IPS DF 6.9 (cell line): ENCODE data around the gene LGALS9.

Experiments used
- DNase-seq: peaks from one replicate; pipeline ENCODE4 v3.0.0-alpha.2; 2013; ENCODE audit warnings: low read depth, low spot score
- H3K27ac ChIP-seq: one replicate; pipeline ENCODE4 v1.5.1; 2013; ENCODE audit warnings: low read length, control low read depth
- H3K27me3 ChIP-seq: 2 replicates; pipeline ENCODE4 v1.6.1; 2013; ENCODE audit warnings: mild to moderate bottlenecking, low read length; ENCODE audit not compliant: control insufficient read depth, insufficient read depth
- H3K36me3 ChIP-seq: 2 replicates; pipeline ENCODE4 v1.6.1; 2013; ENCODE audit warnings: low read length; ENCODE audit not compliant: control insufficient read depth, insufficient read depth
- H3K4me1 ChIP-seq: 2 replicates; pipeline ENCODE4 v1.6.1; 2013; ENCODE audit warnings: low read length; ENCODE audit not compliant: control insufficient read depth, insufficient read depth
- H3K4me3 ChIP-seq: 2 replicates; pipeline ENCODE4 v1.5.1; 2013; ENCODE audit warnings: mild to moderate bottlenecking, low read length
- H3K9me3 ChIP-seq: 2 replicates; pipeline ENCODE4 v1.6.1; 2013; ENCODE audit warnings: low read length, inconsistent platforms; ENCODE audit not compliant: control insufficient read depth, insufficient read depth
- WGBS: extraction: QIAGEN DNeasy Blood & Tissue Kit; methylation state at CpG from one replicate; pipeline ENCODE4 v1.1.7; 2013; ENCODE audit warnings: mixed read lengths, missing lambda C conversion rate; ENCODE audit not compliant: insufficient read length, insufficient coverage; 5-methylcytosine and 5-hydroxymethylcytosine counted together

The LGALS9 gene

DNA sequence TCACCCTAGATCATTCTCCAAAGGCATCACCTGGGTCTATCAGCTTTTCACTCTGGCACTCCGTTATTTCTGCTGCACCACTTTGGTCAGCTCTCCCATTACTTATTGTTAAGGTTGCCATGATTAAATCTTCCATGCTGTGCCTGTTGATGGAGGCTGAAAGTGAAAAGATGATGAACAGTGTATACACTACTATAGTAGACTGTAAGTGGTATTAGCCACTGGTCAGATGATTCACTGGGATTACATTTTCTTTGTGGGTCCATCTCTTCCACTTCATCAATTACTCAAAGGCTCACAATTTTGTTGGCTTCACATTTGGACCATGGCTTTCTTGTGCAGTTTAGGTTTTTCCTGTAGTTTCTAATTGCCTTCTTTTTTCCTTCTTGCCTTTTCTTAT is 15.9 kb upstream of the LGALS9 start:
- Histone ChIP-seq H3K4me1 (no peaks in the 10 kb centered on the region), H3K36me3 (peaks cover 6% of the 10 kb centered on the region), H3K27ac (no peak overlapping the region)

DNA sequence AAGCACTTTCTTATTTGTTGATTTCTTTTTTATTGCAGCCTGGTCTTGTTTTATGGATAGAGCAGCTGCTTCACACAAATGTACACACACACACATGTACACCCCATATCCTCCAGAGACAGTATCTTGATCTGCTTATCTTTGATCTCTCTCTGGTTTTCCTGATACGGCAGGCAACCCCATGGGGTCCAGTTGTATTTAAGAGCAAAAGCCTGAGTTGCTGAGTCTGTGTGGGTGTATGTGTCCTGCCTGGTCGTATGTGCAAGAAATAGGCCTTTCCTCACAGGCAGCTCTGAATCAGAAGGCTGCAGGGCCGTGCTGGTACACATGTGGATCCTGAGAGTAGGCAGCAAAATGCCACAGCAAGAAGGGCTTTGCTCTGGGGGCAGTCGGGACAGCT is 14.6 kb upstream of the LGALS9 start:
- no peak overlapping the region for H3K4me3 ChIP-seq
- WGBS: no CpG with 5 or more reads among the region's 4 CpGs
- no peak for DNase-seq
- peaks cover 8% of the 10 kb centered on the region for H3K36me3 ChIP-seq
- H3K27me3 ChIP-seq: no peaks in the 10 kb centered on the region
- no peak overlapping the region for H3K27ac ChIP-seq
- no peaks in the 10 kb centered on the region for H3K9me3 ChIP-seq
- H3K4me1 ChIP-seq: no peaks in the 10 kb centered on the region

More for the DNA sequence above, 15.9 kb upstream of the LGALS9 start:
- no peak for DNase-seq
- H3K4me3 ChIP-seq: no peak overlapping the region
- H3K9me3 ChIP-seq: no peaks in the 10 kb centered on the region
- no CpG with 5 or more reads among the region's 1 CpG for WGBS
- no peaks in the 10 kb centered on the region for H3K27me3 ChIP-seq

DNA sequence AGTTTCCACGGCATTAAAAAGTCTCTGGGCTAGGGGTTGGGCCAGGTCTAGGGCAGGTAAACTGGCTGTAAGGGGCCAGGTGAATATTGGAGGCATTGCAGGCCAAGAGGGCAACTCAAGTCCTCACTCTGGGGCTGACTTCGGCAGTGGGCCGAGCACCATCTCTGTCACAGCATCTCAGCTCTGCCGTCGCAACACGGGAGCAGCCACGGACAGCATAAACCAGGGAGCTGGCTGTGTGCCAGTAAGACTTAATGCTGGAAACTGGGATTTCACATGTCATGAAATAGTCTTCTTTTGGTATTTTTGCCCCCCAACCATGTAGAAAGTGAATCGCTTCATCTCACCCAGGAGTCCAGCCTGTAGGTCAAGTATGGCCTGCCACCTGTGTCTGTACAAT is 12.6 kb upstream of the LGALS9 start:
- H3K4me3 ChIP-seq: no peak overlapping the region
- H3K36me3 ChIP-seq: peaks cover 8% of the 10 kb centered on the region
- H3K9me3 ChIP-seq: no peaks in the 10 kb centered on the region
- no peak overlapping the region for H3K27ac ChIP-seq
- DNase-seq: no peak
- no peaks in the 10 kb centered on the region for H3K4me1 ChIP-seq
- no peaks in the 10 kb centered on the region for H3K27me3 ChIP-seq
- no CpG with 5 or more reads among the region's 8 CpGs for WGBS

DNA sequence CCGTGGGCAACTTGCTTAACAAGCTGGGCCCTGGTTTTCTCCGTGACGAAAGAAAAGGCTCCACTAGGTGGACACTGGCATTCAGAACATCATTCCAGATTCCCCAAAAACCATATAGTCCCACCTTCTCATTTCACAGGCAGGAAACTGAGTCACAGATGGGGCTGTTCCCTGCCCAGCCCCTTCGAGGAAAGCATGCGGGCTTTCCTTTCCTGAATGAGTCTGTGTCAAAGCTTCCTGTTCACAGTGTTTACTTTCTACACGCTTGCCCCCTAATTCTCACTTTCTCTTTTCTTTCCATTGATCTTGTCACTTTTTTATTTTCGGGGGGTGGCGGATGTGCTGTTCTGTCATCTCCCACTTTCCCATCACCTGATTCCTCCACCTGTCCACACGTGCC is 10.3 kb upstream of the LGALS9 start:
- H3K27ac ChIP-seq: no peak overlapping the region
- peaks cover 8% of the 10 kb centered on the region for H3K36me3 ChIP-seq
- H3K4me1 ChIP-seq: no peaks in the 10 kb centered on the region
- no CpG with 5 or more reads among the region's 9 CpGs for WGBS
- H3K4me3 ChIP-seq: no peak overlapping the region
- no peaks in the 10 kb centered on the region for H3K27me3 ChIP-seq
- no peaks in the 10 kb centered on the region for H3K9me3 ChIP-seq
- DNase-seq: no peak

DNA sequence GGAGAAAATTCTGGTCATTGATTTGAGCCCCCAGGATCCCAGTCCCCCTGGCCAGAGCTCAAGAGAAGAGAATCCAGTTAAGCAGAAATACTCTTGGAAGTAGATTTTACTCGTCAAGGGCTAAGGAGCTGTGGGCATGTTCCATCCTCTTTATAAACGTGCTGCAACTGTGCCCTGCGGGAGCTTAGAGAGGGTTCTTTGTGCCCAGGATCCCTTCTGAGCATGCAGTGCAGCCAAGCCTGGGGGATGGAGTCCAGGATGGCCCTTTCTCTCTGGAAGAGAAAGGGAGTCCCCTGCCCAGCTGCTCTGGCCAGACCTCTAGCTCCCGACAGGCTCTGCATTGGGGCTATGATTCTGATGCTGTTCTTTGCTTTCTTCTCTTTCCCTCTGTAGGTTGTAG is 9.5 kb upstream of the LGALS9 start:
- Histone ChIP-seq H3K4me3 (no peak overlapping the region), H3K27ac (no peak overlapping the region), H3K4me1 (no peaks in the 10 kb centered on the region), H3K9me3 (no peaks in the 10 kb centered on the region), H3K27me3 (no peaks in the 10 kb centered on the region), H3K36me3 (peaks cover 8% of the 10 kb centered on the region)
- no CpG with 5 or more reads among the region's 4 CpGs for WGBS
- DNase-seq: no peak

DNA sequence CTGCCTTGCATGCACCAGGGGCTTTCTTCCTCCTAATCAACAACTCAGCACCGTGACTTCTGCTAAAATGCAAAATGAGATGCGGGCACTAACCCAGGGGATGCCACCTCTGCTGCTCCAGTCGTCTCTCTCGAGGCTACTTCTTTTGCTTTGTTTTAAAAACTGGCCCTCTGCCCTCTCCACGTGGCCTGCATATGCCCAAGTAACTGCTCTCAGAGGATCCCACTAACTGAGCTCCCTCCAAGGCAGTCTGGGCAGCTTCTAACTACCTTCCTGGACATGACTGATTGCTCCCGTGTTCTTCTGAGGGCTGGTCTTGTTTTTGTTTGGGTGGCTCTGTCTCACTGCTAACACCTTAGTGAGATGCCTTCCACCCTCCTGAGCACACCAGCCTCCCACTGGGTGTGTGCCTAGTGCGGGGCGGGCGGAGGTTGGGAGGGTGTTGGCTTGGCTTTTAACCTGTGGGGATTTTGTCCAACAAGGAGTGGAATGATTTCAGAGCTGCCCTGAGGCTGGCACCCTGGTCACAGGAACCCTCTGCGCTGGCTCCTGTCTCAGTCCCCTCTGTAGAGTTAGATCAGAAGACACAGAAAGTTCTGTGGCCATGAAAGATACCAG is 8.9 kb upstream of the LGALS9 start:
- Histone ChIP-seq H3K27me3 (no peaks in the 10 kb centered on the region), H3K4me3 (no peak overlapping the region), H3K4me1 (no peaks in the 10 kb centered on the region), H3K36me3 (peaks cover 8% of the 10 kb centered on the region), H3K27ac (no peak overlapping the region), H3K9me3 (no peaks in the 10 kb centered on the region)
- WGBS: no CpG with 5 or more reads among the region's 10 CpGs
- no peak for DNase-seq

DNA sequence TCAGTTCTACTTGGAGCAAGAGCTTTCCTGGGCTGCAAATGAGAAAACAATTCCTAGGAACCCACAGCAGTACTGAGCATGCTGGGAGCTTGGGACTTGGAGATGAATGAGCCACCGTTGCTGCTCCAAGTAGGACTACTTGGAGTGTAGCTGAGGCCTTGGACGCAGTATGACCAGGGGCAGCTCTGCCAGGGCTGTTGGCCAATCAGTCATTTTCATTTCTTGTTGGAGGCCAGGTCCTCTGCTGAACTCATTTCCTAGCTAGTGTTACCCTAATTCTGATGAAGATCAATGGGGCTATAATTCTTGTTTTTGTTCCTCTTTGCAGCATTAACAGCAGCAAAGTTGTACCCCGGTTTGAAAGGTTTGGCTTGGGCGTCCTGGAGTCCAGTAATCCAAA is 8.0 kb upstream of the LGALS9 start:
- Histone ChIP-seq H3K9me3 (no peaks in the 10 kb centered on the region), H3K36me3 (peaks cover 5% of the 10 kb centered on the region), H3K4me3 (no peak overlapping the region), H3K27me3 (no peaks in the 10 kb centered on the region), H3K4me1 (no peaks in the 10 kb centered on the region), H3K27ac (no peak overlapping the region)
- no peak for DNase-seq
- WGBS: no CpG with 5 or more reads among the region's 4 CpGs

DNA sequence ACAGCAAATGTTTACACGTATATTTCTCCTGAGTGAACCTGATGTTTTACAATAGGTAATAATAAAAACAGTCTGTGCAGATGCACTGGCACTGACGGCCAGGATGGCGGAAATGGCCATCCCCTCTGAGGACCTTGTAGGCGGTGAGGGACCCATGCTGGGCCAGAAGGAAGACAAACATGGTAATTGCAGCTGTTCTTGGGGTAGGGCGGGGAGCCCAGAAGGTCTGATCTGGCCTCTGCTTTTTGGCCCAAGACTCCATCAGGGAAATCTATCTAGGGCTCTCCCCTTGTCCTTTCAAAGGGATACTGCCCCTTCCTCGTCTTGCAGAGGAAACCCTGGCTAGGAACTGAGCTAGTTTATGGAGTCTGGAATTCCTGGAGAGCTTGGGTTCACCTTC is 7.4 kb upstream of the LGALS9 start:
- no peaks in the 10 kb centered on the region for H3K9me3 ChIP-seq
- WGBS: no CpG with 5 or more reads among the region's 6 CpGs
- no peaks in the 10 kb centered on the region for H3K4me1 ChIP-seq
- no peak overlapping the region for H3K4me3 ChIP-seq
- peaks cover 2% of the 10 kb centered on the region for H3K36me3 ChIP-seq
- no peaks in the 10 kb centered on the region for H3K27me3 ChIP-seq
- H3K27ac ChIP-seq: no peak overlapping the region
- DNase-seq: no peak

DNA sequence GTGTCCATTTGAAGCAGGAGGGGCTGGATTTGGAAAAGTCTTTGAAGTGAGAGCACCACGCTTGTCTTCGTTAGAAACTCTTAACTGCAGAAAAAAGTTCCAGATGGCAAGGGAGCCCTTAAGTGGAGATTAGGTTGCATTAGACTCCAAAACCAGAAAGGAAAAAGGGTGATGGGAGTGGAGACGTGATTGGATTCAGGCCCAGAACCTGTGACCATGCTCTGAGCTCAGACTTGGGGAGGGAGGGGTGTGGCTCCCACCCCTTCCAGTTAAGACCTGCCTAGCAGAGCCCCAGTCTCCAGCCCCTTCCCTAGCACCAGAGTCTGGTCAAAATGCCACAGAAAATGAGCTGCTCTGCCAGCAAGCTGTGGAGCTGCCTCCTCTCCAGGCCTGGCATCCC is 6.4 kb upstream of the LGALS9 start:
- no peaks in the 10 kb centered on the region for H3K27me3 ChIP-seq
- no peaks in the 10 kb centered on the region for H3K4me1 ChIP-seq
- no CpG with 5 or more reads among the region's 3 CpGs for WGBS
- H3K27ac ChIP-seq: no peak overlapping the region
- no peak for DNase-seq
- no peaks in the 10 kb centered on the region for H3K9me3 ChIP-seq
- H3K4me3 ChIP-seq: no peak overlapping the region
- peaks cover 2% of the 10 kb centered on the region for H3K36me3 ChIP-seq

DNA sequence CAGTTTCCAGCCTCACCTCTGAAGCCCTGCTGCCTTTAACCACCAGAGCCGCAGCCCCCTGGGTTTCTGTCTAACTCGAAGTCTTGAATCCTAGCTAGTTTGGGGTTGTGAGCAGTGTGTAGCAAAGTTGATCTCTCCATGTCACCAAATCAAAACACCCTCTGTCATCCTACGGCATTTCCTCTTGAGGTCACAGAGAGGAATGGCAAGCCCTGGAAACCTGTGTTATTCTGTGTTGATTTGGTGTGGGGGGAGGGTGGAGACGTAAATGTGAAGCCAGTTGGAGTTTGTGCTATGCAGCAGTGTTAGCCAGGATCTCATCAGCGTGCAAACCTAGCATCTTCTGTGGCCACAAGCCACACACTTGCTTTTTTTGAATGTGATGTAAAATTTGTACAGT is 5.1 kb upstream of the LGALS9 start:
- Histone ChIP-seq H3K4me3 (no peak overlapping the region), H3K9me3 (no peaks in the 10 kb centered on the region), H3K4me1 (no peaks in the 10 kb centered on the region), H3K36me3 (no peaks in the 10 kb centered on the region), H3K27me3 (no peaks in the 10 kb centered on the region), H3K27ac (no peak overlapping the region)
- WGBS: no CpG with 5 or more reads among the region's 5 CpGs
- DNase-seq: no peak

DNA sequence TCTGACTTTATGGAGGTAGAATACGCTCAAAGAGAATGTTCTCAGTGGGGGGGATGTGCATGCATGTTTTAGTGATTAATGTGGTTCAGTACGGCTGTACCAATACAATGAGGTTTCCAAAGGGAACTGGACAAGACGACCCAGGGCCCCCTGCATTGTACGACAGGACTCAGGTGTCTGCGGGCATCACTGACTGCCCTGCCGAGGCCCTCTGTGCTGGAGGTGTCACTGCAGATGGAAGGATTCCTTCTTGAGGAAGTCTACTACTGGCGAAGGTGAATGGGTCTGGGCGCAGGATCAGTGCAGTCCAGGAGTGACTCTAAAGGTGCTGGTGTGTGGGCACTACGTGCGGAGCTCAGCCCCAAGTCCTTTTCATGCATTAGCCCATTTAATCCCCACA is 3.5 kb upstream of the LGALS9 start:
- Histone ChIP-seq H3K9me3 (no peaks in the 10 kb centered on the region), H3K4me3 (no peak overlapping the region), H3K4me1 (no peaks in the 10 kb centered on the region), H3K36me3 (no peaks in the 10 kb centered on the region), H3K27me3 (no peaks in the 10 kb centered on the region), H3K27ac (no peak overlapping the region)
- WGBS: no CpG with 5 or more reads among the region's 10 CpGs
- DNase-seq: no peak
